Brain pericyte (primary cell): Measurements from ENCODE around the gene HPD.
"Not testable (repeated sequence)": the region's sequence is repeated elsewhere in the genome, so short reads cannot be mapped to it uniquely, and the experiment has no call there.

Experiments used
- DNase-seq: peaks from one replicate; pipeline ENCODE4 v3.0.0-alpha.2; 2012; ENCODE audit warnings: low read depth, low spot score

The HPD gene

GRCh38 chr12:121799842-121800693 is 58.6 kb downstream of the HPD start:
- DNase-seq, result peak; percentile 47

- no peak for DNase-seq
These were observed 59.4 kb downstream of the HPD start for GRCh38 chr12:121799156-121799841.

GRCh38 chr12:121798787-121799155 is 59.9 kb downstream of the HPD start:
- DNase-seq, result no peak

- DNase-seq, result no peak
These were observed 60.5 kb downstream of the HPD start for GRCh38 chr12:121797937-121798786.

GRCh38 chr12:121796855-121797751 is 61.6 kb downstream of the HPD start:
- DNase-seq, result no peak

GRCh38 chr12:121795034-121795968 is 63.4 kb downstream of the HPD start:
- no peak for DNase-seq

- no peak for DNase-seq
These were observed 64.1 kb downstream of the HPD start for GRCh38 chr12:121794534-121795033.

- peak; percentile 68 for DNase-seq
These were observed 64.7 kb downstream of the HPD start for GRCh38 chr12:121793838-121794533.

GRCh38 chr12:121793440-121793837 is 65.2 kb downstream of the HPD start, which contains the start of gene RHOF:
Gene RHOF, minus strand, starts transcription at chr12:121793688. Its CDS starts 55 bp downstream, at chr12:121793633.
- DNase-seq, result no peak

- DNase-seq, result no peak
These were observed 65.8 kb downstream of the HPD start for GRCh38 chr12:121792607-121793439.

- no peak for DNase-seq
These were observed 66.7 kb downstream of the HPD start for GRCh38 chr12:121791671-121792551.

GRCh38 chr12:121790785-121791184 is 67.9 kb downstream of the HPD start:
- DNase-seq, result not testable (repeated sequence)

GRCh38 chr12:121789800-121790728 is 68.6 kb downstream of the HPD start:
- no peak for DNase-seq
